Heart left ventricle (tissue), 13 donors: Measurements from ENCODE around the gene NPNT.

Experiments used
- POLR2A ChIP-seq, 2 donors: fragments of 450-650 bp; IDR thresholded peaks; one replicate each; pipeline ENCODE4 v1.6.1; 2017; ENCODE audit warnings: antibody characterized with exemption in 2 of 2, mild to moderate bottlenecking in 2 of 2, moderate library complexity in 2 of 2
- TF ChIP-seq, protein P1 (sequence below), 12 donors: fragments of 200-600 bp; sonication (generic) in 4 of 12; IDR thresholded peaks; one replicate each; pipeline versions ENCODE4 v1.5.0 to v1.8.0; 2018 to 2022; ENCODE audit warnings: antibody characterized with exemption in 12 of 12, mild to moderate bottlenecking in 5 of 12
- donor health status: ischemic (EF 13 %, LVEDD 7.1; RV severe dilation, severe dysfunction).
- donor health status: DM: no; HTN: yes; CAD: no.
- donor health status: DM: no; HTN: no; CAD: no.
- donor health status: ischemic (EF 25% LVEDD 6.9; RV normal size, moderate dysfunction).
- donor health status: ischemic (EF 25% LVEDD 5.7; RV mildly dilated, moderate dysfunction).
- donor health status: ischemic (EF 35%, LVEDD 5.7; RV mildly dilated, moderate dysfunction).
- donor health status: nonischemic (EF 11% LVEDD 7.7; RV severe dilation, severe dysfunction).
- donor health status: DM: yes; HTN: yes; CAD: no.
- donor health status: PGD.
- donor health status: ischemic (EF 29% LVEDD 5.4; RV normal size, mild dysfunction).
- donor health status: nonischemic (EF 23%, LVEDD 6.1; RV moderate dilation, normal function).

DNA sequence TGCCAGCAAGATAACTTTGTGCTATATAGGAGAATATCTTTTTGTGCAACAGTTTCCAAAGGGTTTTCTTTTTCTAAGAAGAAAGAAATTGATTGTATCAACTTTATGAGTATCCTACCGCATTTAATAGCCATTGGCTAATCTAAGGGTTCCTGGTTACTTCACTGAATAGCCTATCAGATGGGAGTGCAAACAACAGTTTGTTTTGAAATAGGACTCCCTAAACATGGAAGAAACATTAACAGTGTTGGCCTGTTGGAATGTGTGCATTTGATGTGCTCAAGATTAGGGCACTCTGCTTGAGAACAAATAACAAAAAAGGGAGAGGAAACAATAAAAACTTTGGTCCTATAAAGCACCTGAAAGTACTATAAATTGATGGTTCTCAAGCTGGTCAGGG, 29.1 kb downstream of the NPNT start:
- TF ChIP-seq, protein P1, sequence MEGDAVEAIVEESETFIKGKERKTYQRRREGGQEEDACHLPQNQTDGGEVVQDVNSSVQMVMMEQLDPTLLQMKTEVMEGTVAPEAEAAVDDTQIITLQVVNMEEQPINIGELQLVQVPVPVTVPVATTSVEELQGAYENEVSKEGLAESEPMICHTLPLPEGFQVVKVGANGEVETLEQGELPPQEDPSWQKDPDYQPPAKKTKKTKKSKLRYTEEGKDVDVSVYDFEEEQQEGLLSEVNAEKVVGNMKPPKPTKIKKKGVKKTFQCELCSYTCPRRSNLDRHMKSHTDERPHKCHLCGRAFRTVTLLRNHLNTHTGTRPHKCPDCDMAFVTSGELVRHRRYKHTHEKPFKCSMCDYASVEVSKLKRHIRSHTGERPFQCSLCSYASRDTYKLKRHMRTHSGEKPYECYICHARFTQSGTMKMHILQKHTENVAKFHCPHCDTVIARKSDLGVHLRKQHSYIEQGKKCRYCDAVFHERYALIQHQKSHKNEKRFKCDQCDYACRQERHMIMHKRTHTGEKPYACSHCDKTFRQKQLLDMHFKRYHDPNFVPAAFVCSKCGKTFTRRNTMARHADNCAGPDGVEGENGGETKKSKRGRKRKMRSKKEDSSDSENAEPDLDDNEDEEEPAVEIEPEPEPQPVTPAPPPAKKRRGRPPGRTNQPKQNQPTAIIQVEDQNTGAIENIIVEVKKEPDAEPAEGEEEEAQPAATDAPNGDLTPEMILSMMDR (IDR thresholded peaks at IDR 0.05), result no peak
- no peak for TF ChIP-seq POLR2A (IDR thresholded peaks at IDR 0.05)
